Smooth muscle cell (in vitro differentiated cells): ENCODE results near the gene SPIN3. TPM values are rescaled to one million over a fixed set of nuclear protein-coding genes. Genes with fewer than 3 reads are reported as not detected.
"Not testable (repeated sequence)": the region's sequence is repeated elsewhere in the genome, so short reads cannot be mapped to it uniquely, and the experiment has no call there.

Experiments
- DNase-seq: peaks from one replicate; lab custom pipeline; 2025; ENCODE audit not compliant: unreplicated experiment; lab: John Stamatoyannopoulos, UW
- H2AFZ ChIP-seq: fragments of 200-600 bp; sonication (generic); 2 replicates; pipeline ENCODE4 v1.6.0; 2016; ENCODE audit warnings: antibody characterized with exemption, low read depth, mild to moderate bottlenecking
- H3F3A ChIP-seq: fragments of 200-600 bp; sonication (generic); 2 replicates; pipeline ENCODE4 v1.6.0; 2017; ENCODE audit warnings: antibody characterized with exemption, low read depth
- H3K27ac ChIP-seq: fragments of 200-600 bp; sonication (generic); 2 replicates; pipeline ENCODE4 v1.5.1; 2016; ENCODE audit warnings: low read depth, mild to moderate bottlenecking
- H3K27me3 ChIP-seq: fragments of 200-600 bp; sonication (generic); 2 replicates; pipeline ENCODE4 v1.6.1; 2016; ENCODE audit warnings: low read depth, mild to moderate bottlenecking
- H3K36me3 ChIP-seq: fragments of 200-600 bp; sonication (generic); 2 replicates; pipeline ENCODE4 v1.5.1; 2016; ENCODE audit warnings: low read depth
- H3K4me1 ChIP-seq: fragments of 200-600 bp; sonication (generic); 2 replicates; pipeline ENCODE4 v1.5.1; 2016; ENCODE audit warnings: low read depth
- H3K4me2 ChIP-seq: fragments of 200-600 bp; sonication (generic); 2 replicates; pipeline ENCODE4 v1.6.0; 2016; ENCODE audit warnings: mild to moderate bottlenecking
- H3K4me3 ChIP-seq: fragments of 200-600 bp; sonication (generic); 2 replicates; pipeline ENCODE4 v1.5.1; 2016; ENCODE audit warnings: mild to moderate bottlenecking
- H3K79me2 ChIP-seq: fragments of 200-600 bp; sonication (generic); 2 replicates; pipeline ENCODE4 v1.6.0; 2016; ENCODE audit warnings: low read depth, mild to moderate bottlenecking
- H3K9ac ChIP-seq: fragments of 200-600 bp; sonication (generic); 2 replicates; pipeline ENCODE4 v1.6.0; 2016; ENCODE audit warnings: low read depth
- H3K9me3 ChIP-seq: fragments of 200-600 bp; sonication (generic); replicated peaks from 2 replicates; pipeline ENCODE4 v1.5.1; 2016; ENCODE audit warnings: low read depth
- H4K20me1 ChIP-seq: fragments of 200-600 bp; sonication (generic); 2 replicates; pipeline ENCODE4 v1.6.0; 2016; ENCODE audit warnings: low read depth
- WGBS: methylation state at CpG from one replicate; pipeline ENCODE4 v1.1.7; 2016; ENCODE audit warnings: low lambda C conversion rate; 5-methylcytosine and 5-hydroxymethylcytosine counted together
- polyA plus RNA-seq: library from polyadenylated mRNA; unstranded; fragments of >200 nt; fragmentation: Nextera tagmentation; extraction: Ambion mirVana; gene quantifications from 2 replicates; pipeline ENCODE4 v1.2.1, GENCODE V29; 2016
- total RNA-seq: library from RNA; depleted of rRNA; stranded (reverse); fragments of >200 nt; gene quantifications from 2 replicates; pipeline ENCODE4 v1.2.3, GENCODE V29; 2014
- TF ChIP-seq, protein P1 (sequence below): fragments of 200-600 bp; sonication (generic); IDR thresholded peaks from 2 replicates; pipeline ENCODE4 v1.5.1; 2017; ENCODE audit warnings: borderline replicate concordance, mild to moderate bottlenecking, antibody characterized with exemption; ENCODE audit not compliant: insufficient read depth, poor library complexity, severe bottlenecking

The SPIN3 gene
- total RNA-seq: 7.8 and 8.0 TPM in 2 replicates
- 2.4 and 4.3 TPM in 2 replicates for polyA plus RNA-seq

DNA sequence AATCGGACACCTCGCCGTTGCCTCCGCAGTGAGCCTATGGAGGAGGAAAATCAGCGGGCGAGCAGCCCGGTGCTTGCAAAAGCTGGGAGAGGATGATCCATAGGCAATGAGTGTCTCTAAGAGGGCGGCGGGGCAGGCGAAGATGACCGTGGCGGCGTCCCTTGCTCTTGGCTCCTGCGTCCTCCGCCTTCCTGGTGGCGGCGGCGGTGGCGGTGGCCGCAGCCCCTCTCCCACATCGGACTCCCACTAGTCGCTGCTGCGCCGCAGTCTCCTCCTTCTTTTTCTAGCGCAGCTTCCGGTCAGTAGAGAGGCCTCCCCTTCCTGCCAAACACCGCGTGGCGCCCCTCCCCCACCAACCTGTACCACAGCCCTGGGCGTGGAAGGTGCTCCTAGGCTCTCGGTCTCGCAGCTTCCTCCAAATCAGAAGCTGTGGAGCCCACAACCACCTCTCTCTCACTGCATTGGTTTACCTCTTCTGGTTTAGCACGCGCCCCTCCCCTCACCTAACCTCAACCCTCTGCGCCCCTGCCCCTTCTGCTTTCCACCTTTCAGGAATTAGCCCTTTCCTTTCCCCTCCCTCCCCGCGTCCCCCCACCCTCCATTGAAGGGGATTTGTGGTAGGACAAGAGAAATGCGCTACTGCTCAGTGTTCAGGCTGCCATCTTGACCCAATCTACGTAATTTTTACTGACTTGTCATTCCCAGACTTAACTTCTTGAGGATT, at the start of gene SPIN3:
SPIN3 (minus strand) TSS at position 271 of the 724 bp plus-strand sequence. CDS start 594 bp downstream, outside the sequence.
- TF ChIP-seq, protein P1, sequence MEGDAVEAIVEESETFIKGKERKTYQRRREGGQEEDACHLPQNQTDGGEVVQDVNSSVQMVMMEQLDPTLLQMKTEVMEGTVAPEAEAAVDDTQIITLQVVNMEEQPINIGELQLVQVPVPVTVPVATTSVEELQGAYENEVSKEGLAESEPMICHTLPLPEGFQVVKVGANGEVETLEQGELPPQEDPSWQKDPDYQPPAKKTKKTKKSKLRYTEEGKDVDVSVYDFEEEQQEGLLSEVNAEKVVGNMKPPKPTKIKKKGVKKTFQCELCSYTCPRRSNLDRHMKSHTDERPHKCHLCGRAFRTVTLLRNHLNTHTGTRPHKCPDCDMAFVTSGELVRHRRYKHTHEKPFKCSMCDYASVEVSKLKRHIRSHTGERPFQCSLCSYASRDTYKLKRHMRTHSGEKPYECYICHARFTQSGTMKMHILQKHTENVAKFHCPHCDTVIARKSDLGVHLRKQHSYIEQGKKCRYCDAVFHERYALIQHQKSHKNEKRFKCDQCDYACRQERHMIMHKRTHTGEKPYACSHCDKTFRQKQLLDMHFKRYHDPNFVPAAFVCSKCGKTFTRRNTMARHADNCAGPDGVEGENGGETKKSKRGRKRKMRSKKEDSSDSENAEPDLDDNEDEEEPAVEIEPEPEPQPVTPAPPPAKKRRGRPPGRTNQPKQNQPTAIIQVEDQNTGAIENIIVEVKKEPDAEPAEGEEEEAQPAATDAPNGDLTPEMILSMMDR: no peak
- H3K4me3 ChIP-seq: peak within 1 kb of the TSS; percentile 58
- peak within 1 kb of the TSS; percentile 7 for H3K27ac ChIP-seq
- no peak within 1 kb of the TSS for H3K9ac ChIP-seq
- H4K20me1 ChIP-seq: no peaks in the 10 kb centered on the region
- no peaks in the 10 kb centered on the region for H3K36me3 ChIP-seq
- H3K79me2 ChIP-seq: no peaks in the 10 kb centered on the region
- H3F3A ChIP-seq: no peaks in the 10 kb centered on the region
- H2AFZ ChIP-seq: peak within 1 kb of the TSS; percentile 46
- H3K9me3 ChIP-seq: no peaks in the 10 kb centered on the region
- H3K4me1 ChIP-seq: no peaks in the 10 kb centered on the region
- no peaks in the 10 kb centered on the region for H3K27me3 ChIP-seq
- DNase-seq: peak; percentile 4
- WGBS: 56% methylated on average over 32 of the region's 39 CpGs
- H3K4me2 ChIP-seq: peak within 1 kb of the TSS; percentile 83

DNA sequence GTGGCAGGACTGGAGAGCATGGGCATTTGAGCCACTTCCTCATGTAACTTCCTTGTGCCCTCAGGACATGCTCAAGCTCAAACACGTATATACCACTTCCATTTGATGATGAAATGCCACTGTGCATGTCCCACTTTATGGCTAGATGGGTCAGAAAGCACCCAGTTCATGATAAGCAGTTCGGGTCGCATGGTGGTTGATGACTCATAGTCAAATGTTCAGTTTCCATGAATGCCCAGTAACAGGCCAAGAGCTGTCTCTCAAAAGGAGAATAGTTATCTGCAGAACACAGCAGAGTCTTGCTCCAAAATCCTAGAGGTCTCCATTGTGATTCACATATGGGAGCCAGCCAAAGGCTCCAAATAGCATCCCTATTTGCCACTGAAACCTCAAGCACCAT, 48.9 kb upstream of the SPIN3 start:
- H3K27ac ChIP-seq: no peak overlapping the region

DNA sequence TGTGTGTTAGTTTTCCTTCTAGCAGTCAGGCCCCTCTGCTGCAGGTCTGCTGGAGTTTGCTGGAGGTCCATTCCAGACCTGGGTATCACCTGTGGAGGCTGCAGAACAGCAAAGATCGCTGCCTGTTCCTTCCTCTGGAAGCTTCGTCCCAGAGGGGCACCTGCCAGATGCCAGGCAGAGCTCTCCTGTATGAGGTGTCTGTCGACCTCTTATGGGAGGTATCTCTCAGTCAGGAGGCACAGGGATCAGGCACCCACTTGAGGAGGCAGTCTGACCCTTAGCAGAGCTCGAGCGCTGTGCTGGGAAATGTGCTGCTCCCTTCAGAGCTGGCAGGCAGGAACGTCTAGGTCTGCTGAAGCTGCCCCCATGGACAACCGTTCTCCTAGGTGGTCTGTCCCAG, 41.9 kb upstream of the SPIN3 start:
- H4K20me1 ChIP-seq, H3K79me2 ChIP-seq, DNase-seq, H3K36me3 ChIP-seq, H3K4me2 ChIP-seq, H3K9ac ChIP-seq, H3K4me1 ChIP-seq, H3K4me3 ChIP-seq, H3F3A ChIP-seq, H3K27me3 ChIP-seq, H3K9me3 ChIP-seq, H2AFZ ChIP-seq, H3K27ac ChIP-seq: not testable (repeated sequence)
- 84% methylated on average over 7 of the region's 7 CpGs for WGBS

More for the DNA sequence above, 48.9 kb upstream of the SPIN3 start:
- H2AFZ ChIP-seq: no peak overlapping the region
- no peak for DNase-seq
- no peak overlapping the region for H3K4me2 ChIP-seq
- TF ChIP-seq, protein P1: no peak
- no peaks in the 10 kb centered on the region for H3F3A ChIP-seq
- H4K20me1 ChIP-seq: no peaks in the 10 kb centered on the region
- 68% methylated on average over 3 of the region's 3 CpGs for WGBS
- no peaks in the 10 kb centered on the region for H3K79me2 ChIP-seq
- H3K36me3 ChIP-seq: no peaks in the 10 kb centered on the region
- H3K27me3 ChIP-seq: no peaks in the 10 kb centered on the region
- no peaks in the 10 kb centered on the region for H3K9me3 ChIP-seq
- H3K9ac ChIP-seq: no peak overlapping the region
- no peak overlapping the region for H3K4me3 ChIP-seq
- H3K4me1 ChIP-seq: no peaks in the 10 kb centered on the region

DNA sequence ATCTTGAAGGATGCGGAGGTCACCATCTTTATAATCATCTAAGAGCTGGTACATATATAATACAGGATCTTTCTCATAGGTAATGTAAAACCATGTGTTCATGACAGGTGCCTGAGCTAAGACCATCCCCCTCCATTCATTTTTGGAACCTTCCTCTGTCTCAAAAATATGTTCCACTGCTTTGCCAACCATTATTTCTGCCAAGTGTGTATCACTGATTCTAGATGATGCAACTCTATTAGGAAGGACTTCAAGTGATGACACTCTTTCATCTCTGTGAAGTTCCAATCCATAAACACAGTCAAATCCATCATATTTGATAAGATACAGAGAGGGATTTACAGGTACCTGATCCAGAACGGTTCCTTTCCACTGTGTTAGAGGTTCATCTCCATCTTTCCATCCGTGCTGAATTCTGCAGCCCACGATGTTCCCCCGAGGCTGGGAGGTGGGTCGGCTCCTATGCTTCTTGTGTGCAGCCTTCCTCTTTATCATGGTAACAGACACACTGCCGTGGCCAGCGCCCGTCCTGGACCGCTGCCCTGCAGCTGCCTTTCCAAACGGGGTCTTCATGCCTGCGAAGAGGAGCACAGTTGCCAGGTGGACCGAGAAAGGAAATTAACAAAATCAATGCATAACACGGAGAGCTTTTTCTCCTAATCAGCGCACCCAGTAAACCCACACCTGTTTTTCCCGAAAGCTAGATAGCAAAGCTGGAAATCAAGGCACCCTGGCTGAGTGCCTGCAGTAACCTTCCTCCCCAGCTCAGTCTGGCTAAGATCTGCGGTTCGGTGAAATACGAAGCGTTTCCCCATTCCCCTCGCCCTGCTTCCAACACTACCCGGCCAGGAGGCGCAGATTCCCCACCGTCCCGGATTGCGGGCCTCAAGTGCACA, 718 bp downstream of the SPIN3 start:
- H3K9me3 ChIP-seq: no peaks in the 10 kb centered on the region
- no peaks in the 10 kb centered on the region for H3K36me3 ChIP-seq
- no peak overlapping the region for H3K9ac ChIP-seq
- DNase-seq: no peak
- H3F3A ChIP-seq: no peaks in the 10 kb centered on the region
- no peak overlapping the region for H3K27ac ChIP-seq
- peak overlapping the region; percentile 83 for H3K4me2 ChIP-seq
- H4K20me1 ChIP-seq: no peaks in the 10 kb centered on the region
- H3K4me3 ChIP-seq: peak overlapping the region; percentile 58
- H3K27me3 ChIP-seq: no peaks in the 10 kb centered on the region
- 55% methylated on average over 26 of the region's 26 CpGs for WGBS
- H3K79me2 ChIP-seq: no peaks in the 10 kb centered on the region
- H2AFZ ChIP-seq: peak overlapping the region; percentile 46
- H3K4me1 ChIP-seq: no peaks in the 10 kb centered on the region
- TF ChIP-seq, protein P1: no peak
